GM18508 (cell line): Measurements from ENCODE around the gene LSM14B.

ENCODE experiments used
- ATAC-seq: cut with Tn5 transposase; IDR thresholded peaks from one replicate; pipeline ENCODE4 v1.9.1; 2021; ENCODE audit warnings: moderate number of reproducible peaks; ENCODE audit not compliant: insufficient read depth, unreplicated experiment

LSM14B gene

DNA sequence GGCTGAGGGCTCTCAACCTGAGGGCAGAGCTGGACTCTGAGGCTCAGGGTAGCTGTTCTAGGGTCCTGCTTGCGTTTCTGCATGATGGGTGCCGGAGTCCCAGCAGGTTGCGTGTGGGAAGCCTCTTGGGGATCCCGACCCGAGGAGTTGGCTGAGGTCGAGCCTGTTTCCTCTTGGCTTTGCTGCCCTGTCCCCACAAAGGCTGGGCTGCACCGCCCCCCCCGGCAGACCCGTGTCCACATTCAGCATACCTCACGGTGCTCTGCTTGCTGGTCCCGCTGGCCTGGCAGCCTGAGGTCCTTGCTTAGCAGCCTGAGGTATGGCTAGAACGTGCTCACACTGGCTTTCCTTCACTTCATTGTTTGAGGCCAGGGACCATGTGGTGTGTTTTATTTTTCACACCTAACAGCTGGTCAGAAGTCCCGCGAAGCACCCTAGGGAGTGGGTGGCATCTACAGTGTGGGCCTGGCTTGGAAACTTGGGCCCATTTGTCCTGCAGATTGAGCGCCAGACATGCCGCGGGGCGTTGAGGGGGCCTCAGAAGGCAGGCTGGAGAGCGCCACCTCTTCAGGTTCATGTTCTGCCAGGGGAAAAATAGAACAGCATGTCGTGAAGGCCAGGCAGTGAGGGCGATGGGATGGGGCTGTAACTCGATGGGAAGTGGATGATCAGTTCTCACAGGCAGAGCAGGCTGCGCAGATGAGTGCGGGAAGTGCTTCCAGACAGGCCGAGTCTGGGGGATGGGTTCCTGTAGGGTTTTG, 9.5 kb downstream of the LSM14B start:
- ATAC-seq = no peak

DNA sequence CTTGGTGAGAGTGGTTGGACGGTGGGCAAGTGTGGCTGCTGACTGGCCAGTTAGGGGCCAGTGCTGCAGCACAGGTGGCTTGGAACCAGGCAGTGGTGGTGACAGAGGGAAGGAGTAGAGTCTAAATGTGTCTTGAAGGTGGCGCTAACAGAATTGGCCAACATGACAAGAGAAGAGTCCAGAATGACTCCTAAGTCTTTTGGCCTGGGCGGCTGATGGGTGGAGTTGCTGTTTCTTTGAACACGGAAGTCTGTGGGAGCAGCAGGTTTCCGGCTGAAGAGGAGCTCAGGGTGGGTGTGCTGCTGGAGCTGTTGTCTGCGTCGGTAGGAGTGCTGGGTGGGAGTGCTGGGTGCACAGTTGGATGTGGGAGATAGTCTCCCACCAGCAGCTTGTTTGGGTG, 10.1 kb downstream of the LSM14B start:
- ATAC-seq = no peak

DNA sequence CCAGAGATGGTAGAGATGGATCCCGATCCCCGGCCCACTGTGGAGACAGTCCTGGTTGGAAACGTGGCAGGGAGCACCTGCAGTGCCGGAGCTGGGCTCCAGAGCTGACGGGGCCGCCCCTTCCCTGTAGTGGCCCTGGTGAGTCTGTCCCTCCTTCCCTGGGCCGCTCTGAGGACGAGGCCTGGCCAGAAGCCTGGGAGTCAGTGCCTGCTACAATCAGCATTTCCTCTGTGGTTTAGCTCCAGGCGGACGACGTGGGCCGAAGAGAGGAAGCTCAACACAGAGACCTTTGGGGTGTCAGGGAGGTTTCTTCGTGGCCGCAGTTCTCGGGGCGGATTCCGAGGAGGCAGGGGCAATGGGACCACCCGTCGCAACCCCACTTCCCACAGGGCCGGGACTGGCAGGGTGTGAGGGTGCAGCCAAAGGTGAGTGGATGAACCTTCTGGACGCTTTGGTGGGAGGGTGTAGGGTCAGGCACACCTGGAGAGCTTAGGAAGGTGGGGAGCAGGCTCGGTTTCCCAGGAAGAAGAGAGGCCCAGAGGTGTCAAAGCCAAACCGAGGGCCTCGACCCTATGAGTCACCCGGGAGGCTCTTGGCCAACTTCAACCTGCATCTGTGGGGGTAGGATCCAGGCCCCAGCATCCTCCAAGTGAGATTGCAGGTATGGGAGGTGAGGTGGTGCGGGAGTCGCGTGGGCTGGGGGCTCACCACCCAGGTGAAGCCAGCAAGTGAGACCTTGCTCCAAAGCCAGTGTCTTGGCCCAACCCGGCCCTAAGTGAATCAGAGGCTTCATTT, 11.0 kb downstream of the LSM14B start:
- no peak for ATAC-seq

DNA sequence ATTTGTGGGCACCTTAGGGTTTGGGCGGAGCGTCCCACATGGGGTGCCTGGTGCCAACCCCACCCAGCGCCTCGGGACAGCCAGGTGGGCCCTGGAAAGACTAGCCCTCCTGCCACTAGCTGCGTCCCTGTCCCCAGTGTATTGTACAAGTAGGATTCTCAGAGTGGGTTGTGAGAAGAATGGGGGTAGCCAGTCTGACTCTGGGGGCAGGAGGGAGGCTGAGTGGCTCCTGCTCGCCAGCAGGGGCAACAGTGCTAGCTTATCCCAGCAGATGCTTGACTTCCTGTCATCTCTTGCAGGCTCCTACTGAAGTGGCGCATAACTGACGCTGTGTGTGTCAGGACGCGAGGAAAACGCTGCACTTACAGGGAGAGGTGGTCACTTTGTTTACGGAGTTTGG, 11.6 kb downstream of the LSM14B start:
- no peak for ATAC-seq

DNA sequence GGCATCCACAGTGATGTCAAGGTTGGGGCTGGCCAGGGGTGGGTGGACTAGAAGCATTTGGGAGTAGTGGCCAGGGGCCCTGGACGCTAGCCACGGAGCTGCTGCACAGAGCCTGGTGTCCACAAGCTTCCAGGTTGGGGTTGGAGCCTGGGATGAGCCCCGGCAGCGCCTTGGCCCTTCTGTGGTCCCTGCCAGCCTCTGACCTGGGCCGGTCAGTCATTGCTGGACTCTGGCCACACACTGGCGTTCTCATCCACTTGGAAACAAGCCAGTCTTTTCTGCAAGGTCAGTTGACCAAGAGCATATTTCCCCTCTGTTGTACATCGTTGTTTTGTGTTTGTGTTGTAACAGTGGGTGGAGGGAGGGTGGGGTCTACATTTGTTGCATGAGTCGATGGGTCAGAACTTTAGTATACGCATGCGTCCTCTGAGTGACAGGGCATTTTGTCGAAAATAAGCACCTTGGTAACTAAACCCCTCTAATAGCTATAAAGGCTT, 12.5 kb downstream of the LSM14B start:
- ATAC-seq = no peak

DNA sequence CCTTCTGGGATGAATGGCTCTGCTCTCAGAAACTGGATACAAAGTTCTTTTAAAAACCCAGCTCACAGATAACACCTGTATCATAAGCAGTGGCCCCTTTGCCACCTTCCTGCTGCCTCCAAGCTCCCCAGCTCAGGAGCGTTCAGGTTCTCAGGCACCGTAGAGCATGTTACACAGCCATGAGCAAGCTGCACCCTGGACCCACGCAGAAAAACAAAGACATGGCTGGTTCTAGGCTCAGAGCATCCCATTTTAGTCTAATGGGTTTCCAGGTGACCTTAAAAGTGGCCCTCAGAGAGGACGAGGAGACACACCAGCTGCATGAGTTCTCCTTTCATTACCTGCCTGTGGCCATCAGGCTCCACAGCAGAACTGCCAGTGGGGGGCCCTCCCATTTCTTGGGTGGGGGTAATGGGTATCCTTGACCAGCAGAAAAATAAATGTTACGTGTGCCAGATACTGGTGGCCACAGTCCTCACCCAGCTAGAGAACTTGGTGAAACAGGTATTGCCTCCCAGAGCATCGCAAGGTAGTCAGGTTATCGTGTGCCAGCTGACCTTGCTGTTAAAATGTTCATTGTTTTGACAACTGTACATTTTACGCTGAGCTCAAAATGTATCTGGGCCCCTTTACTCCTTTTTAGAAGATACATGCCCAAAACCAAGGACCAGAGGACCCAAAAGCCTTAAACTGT, 13.4 kb downstream of the LSM14B start:
- no peak for ATAC-seq

DNA sequence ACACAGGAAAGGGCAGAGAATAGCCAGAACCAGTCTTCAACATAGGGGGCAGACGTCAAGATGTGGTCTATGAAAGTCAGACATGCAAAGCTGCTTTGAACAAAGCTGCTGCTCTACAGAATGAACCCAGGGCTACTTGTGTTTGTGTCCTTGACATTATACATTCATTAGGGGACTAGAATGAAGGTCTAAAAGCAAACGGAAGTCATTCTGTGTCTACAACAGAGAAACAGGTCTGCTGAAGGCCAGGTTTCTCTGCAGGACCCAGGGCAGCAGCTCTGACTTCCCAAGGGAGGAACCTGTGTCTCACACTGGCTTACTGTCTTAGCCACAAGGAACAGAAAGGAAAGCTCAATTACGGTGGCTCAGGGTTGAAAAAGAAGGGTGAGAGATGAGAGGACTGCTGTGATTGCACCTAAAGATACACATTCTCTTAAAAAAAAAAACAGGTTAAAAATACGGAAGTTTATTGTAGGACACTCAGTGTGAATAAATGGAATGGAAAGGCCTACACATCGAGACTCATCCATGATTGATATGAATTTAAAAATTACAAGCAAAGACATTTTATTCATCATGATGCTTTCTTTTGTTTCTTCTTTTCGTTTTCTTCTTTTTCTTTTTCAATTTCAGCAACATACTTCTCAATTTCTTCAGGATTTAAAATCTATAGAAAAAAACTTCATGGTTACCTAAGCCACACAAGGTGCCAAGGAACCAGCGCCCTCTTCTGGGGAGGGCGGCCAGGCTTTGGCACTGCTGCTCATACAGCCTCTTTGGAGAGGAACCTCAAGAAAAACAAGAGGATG, 14.2 kb downstream of the LSM14B start:
- ATAC-seq = no peak

DNA sequence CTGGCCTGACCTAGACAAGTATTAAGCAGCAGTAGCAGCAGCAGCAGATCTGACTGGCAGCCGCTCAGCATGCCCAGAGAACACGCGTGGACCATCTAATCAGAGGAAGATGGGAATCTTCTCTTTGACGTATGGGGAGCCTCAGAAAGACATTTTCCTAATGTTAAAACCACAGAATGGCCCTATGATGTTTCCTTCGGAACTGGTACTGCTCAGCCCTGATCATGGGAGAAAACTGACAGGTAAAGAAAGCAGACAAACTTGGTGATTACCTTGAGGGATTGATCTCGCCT, 14.8 kb downstream of the LSM14B start:
- no peak for ATAC-seq

DNA sequence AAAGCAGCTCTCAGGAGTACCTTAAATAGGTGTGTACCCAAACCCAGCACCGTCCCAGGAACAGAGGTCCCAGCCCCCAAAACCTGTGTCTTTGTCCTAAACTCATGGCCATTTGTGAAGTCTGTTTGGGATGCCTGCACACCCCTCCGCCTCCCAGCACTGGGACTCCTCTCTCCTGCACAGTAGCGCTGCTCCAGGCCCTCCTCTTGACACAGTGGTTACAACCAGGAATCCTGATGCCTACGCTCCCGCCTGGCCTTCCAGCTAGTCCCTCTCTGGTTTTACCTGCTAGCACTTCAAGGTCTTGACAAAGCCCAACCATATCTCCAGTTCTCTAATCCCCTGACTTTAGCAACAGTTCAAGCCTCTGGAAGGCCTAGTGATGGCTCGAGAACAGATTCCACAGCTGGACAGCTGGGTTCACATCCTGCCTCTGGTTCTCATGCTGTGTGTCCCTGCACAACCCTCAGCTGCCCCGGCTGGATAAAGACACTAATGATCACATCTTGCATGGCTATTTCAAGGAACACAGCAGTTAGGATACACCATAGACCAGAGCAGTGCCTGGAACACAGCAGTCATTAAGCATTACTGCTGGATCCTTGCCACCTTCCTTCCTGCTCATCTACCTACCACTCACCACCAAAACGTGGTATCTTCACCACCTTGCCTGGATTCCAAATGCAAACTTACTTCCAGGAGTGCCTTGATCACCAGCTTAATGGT, 15.4 kb downstream of the LSM14B start:
- ATAC-seq = no peak

DNA sequence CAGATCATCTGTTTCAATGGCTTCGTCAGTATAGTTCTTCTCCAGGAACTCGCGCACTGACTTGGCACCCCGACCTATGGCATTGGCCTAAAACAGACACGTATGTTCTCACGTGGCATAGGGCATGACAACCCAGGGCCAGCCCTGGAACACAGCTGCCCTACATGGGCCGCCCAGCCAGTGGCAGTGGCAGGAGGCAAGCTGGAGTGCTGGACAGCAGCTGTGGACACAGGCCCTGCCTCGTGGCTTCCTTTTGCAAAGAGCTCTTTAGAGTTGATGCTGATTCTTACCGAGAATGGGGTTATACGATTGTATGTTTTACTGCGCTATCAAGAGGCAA, 15.9 kb downstream of the LSM14B start:
- no peak for ATAC-seq

DNA sequence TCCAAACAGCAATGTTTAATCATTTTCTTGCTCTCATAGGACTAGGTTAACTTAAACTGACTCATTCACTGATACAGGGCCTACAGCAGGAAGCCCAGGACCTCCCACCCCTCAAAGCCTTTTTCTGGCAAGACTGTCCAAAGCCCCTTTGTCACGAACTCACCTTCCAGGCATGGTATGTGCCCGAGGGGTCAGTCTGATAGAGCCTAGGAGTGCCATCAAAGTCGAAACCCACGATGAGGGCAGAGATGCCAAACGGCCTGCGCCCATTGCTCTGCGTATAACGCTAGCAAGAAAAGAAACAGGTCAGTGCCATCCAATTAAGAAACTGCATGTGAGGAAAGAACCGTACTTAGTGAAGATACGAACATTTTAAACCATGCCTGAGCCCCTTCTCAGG, 16.6 kb downstream of the LSM14B start:
- no peak for ATAC-seq

DNA sequence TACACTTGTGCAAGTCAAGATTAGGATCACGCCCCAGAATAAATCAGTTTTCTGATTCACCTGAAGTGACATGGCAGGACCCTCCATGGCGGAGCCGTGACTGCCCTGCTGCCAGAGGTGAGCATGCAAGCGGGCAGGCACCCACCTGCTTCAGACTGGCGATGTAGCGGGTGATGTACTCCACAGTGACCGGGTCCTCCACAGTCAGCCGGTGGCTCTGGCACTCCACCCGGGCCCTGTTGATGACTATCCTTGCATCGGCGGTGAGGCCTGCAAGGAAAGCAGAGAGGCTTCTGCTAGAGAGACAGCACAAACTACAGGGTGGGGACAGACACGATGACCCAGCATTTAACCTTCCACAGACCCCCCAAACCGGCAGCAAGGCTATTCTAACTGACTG, 17.4 kb downstream of the LSM14B start:
- no peak for ATAC-seq

DNA sequence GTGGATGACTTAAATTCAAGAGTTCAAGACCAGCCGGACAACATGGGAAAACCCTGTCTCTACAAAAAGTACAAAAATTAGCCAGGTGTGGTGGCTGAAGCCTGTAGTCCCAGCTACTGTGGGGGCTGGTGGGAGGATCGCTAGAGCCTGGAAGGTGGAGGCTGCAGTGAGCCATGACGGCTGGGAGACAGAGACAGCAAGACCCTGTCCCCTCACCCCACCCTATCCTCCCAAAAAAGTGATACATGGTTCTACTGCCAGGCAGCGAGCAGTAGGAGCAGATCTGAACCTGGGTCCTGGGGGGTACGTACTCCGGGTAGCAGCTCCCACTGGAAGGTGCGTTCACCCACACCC, 18.7 kb downstream of the LSM14B start:
- no peak for ATAC-seq

DNA sequence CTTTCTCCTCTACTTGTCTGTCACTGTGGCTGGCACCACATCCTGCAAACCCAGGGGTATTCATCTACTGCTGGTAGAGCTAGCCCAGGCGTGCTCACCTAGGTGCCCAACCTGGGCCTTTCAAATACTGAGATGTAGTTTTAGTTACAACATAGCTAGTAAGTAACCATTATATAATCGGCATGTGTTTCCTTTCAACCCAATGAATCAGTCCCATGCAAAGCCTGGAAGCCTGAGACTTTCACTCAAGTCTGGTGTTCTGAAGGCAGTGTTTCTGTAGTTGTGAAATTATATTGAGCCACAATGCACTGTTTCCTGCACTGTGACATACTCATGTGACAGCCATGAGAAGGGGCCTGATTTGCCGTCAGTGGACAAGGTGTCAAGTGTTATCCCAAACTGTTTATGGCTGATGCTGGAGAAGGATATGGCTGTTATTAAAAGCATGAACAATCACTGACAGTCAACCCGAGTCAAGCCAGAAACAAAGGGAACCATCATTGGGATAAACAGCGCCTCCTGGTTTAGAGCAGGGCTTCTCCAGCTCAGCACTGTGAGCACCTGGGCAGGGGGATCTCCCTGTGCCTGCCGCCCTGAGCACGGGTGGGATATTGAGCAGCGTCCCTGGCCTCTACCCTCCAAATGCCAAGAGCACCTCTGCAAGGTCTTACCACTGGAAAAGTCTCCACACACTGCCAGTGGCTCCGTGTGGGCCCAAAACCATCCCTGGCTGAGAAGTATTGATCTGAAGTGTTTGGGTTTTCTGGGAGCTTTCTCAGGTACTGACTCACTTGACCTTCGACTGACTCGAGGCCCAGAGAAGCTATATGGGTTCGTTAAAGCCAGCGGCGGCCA, 19.3 kb downstream of the LSM14B start:
- no peak for ATAC-seq

DNA sequence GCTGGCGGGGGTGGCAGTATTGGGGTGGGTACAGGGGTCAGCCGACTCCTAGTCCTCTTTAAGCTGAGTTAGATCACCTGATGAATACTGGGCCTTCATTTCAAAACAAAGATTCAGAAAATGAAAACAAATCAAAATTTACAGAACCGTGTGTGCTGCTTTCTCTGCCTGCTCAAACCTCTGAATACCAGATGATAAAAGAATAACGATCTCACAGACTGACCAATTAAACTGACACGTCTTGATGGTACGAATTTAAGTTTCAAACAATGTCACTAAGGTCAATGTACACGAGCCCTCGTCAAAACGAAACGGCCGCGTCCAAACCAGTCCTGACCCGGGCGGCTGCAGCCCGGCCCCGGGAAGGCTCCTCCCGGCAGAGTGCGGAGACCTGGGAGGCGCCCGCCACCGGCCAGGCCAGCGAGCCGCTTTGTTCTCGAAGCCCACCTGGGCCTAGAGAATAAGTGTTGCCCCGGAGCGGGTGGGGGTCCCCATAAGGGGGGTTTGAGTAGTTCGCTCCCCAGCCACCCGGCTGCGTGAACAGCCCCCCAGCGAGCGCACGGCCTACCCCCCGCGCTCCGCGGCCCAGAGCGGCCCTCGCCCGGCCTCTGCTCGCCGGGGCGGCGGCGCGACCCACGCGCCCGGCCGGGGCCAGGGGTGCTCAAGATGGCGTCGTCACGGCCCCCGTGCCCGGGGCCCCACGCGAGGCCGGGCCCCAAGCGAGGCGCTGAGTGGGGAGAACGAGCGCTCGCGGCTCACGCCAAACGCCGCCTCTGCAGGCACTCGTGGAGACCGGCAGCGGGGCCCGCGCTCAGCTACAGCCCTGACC, 20.2 kb downstream of the LSM14B start:
- ATAC-seq = no peak

DNA sequence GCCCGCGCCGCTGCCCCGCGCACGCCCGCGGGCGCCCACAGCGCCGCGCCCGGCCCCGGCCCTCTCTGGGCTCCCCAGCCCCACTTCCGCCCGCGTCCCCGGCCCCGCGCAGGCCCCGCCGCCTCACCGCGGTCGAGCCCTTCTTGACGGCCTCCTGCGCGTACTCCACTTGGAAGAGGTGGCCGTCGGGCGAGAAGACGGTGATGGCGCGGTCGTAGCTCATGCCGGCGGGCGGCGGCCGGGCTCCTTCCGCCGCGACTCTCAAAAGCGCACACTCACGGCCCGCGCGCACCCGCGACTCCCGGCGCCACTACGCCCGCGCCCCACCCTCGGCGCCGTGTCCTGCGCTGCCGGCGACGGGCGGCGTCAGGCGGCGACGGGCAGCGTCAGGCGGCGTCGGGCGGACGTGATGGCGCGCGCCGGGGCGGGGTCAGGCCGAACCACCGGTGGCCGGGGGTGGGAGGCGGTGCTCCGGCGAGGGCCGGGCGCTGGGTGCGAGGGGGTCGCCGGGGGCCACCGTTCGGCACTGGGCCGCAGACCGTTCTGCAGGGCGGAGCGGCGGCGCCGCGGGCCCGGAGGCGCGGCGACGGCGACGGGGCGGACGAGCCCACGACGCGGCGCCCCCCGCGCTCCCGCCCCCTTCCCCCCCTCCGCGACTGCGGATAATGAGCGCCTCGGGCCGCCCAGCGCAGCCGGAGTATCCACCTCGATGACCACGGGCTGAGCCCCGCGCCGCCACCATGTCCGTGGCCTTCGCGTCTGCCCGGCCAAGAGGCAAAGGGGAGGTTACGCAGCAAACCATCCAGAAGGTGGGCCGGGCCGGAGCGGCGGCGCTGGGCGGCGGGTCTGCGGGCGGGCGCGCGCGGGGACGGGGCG, 21.0 kb downstream of the LSM14B start, which contains the start of the genes PSMA7 and SS18L1:
PSMA7 (minus strand) TSS at position 314 of the 876 bp plus-strand sequence; CDS start at position 223, 91 bp downstream.
SS18L1 (plus strand) TSS at position 689 of the 876 bp plus-strand sequence; CDS start at position 741, 52 bp downstream.
- ATAC-seq = no peak
